ENCODE data around the gene FFAR1. TPM values are rescaled to one million over a fixed set of nuclear protein-coding genes. Genes with fewer than 3 reads are reported as not detected.

FFAR1 gene
- total RNA-seq, 4 donors from 2014 or later = not detected

- peaks cover 13% of the 10 kb centered on the region for H3K4me1 ChIP-seq
- H3K9me3 ChIP-seq = no peaks in the 10 kb centered on the region
- TF ChIP-seq EP300 (IDR thresholded peaks at IDR 0.05) (no peak), POLR2A (IDR thresholded peaks at IDR 0.05) (no peak), POLR2AphosphoS5 (IDR thresholded peaks at IDR 0.05) (no peak), CTCF (IDR thresholded peaks at IDR 0.05) (no peak)
- H3K4me3 ChIP-seq = no peak overlapping the region
- 85% methylated on average over 2 of the region's 2 CpGs for WGBS
- no peak for DNase-seq (ENCODE audit: low spot score in 2 of 2)
- no peak overlapping the region for H3K27ac ChIP-seq
- no peaks in the 10 kb centered on the region for H3K27me3 ChIP-seq
- no peaks in the 10 kb centered on the region for H3K36me3 ChIP-seq
Observed at GRCh38 chr19:35321291-35321690, 26.4 kb upstream of the FFAR1 start.

GRCh38 chr19:35322014-35322413 lies 25.7 kb upstream of the FFAR1 start:
- Histone ChIP-seq H3K27me3 (no peaks in the 10 kb centered on the region), H3K4me3 (no peak overlapping the region), H3K9me3 (no peaks in the 10 kb centered on the region), H3K36me3 (no peaks in the 10 kb centered on the region), H3K27ac (no peak overlapping the region), H3K4me1 (peaks cover 13% of the 10 kb centered on the region)
- DNase-seq (ENCODE audit: low spot score in 2 of 2) = no peak
- WGBS = 92% methylated on average over 9 of the region's 9 CpGs
- TF ChIP-seq POLR2A (IDR thresholded peaks at IDR 0.05) = no peak
- TF ChIP-seq POLR2AphosphoS5 (IDR thresholded peaks at IDR 0.05) = no peak
- TF ChIP-seq CTCF (IDR thresholded peaks at IDR 0.05) = no peak
- no peak for TF ChIP-seq EP300 (IDR thresholded peaks at IDR 0.05)

GRCh38 chr19:35327642-35328041 lies 20.1 kb upstream of the FFAR1 start:
- no peak overlapping the region for H3K27ac ChIP-seq
- no peak overlapping the region for H3K4me3 ChIP-seq
- H3K9me3 ChIP-seq = no peaks in the 10 kb centered on the region
- WGBS = 71% methylated on average over 4 of the region's 4 CpGs
- no peak for TF ChIP-seq CTCF (IDR thresholded peaks at IDR 0.05)
- no peaks in the 10 kb centered on the region for H3K36me3 ChIP-seq
- H3K4me1 ChIP-seq = no peaks in the 10 kb centered on the region
- DNase-seq (ENCODE audit: low spot score in 2 of 2) = no peak
- H3K27me3 ChIP-seq = peaks cover 17% of the 10 kb centered on the region

- WGBS = 79% methylated on average over 12 of the region's 12 CpGs
- H3K36me3 ChIP-seq = no peaks in the 10 kb centered on the region
- H3K9me3 ChIP-seq = no peaks in the 10 kb centered on the region
- DNase-seq (ENCODE audit: low spot score in 2 of 2) = no peak
- TF ChIP-seq CTCF (IDR thresholded peaks at IDR 0.05) (no peak), POLR2A (IDR thresholded peaks at IDR 0.05) (no peak), EP300 (IDR thresholded peaks at IDR 0.05) (no peak), POLR2AphosphoS5 (IDR thresholded peaks at IDR 0.05) (no peak)
- H3K27me3 ChIP-seq = peaks cover 21% of the 10 kb centered on the region
- H3K4me1 ChIP-seq = no peaks in the 10 kb centered on the region
- no peak within 1 kb of the TSS for H3K4me3 ChIP-seq
- no peak within 1 kb of the TSS for H3K27ac ChIP-seq
Observed at GRCh38 chr19:35328851-35329285, 18.8 kb upstream of the FFAR1 start, which contains the start of gene CD22. Gene CD22 (plus strand): TSS chr19:35329187. CDS start chr19:35332041, 2,854 bp downstream.

GRCh38 chr19:35329323-35329722 lies 18.4 kb upstream of the FFAR1 start:
- no peak for DNase-seq (ENCODE audit: low spot score in 2 of 2)
- TF ChIP-seq POLR2AphosphoS5 (IDR thresholded peaks at IDR 0.05) (no peak), CTCF (IDR thresholded peaks at IDR 0.05) (no peak), EP300 (IDR thresholded peaks at IDR 0.05) (no peak), POLR2A (IDR thresholded peaks at IDR 0.05) (no peak)
- H3K4me1 ChIP-seq = no peaks in the 10 kb centered on the region
- H3K27me3 ChIP-seq = peaks cover 22% of the 10 kb centered on the region
- H3K9me3 ChIP-seq = no peaks in the 10 kb centered on the region
- H3K36me3 ChIP-seq = no peaks in the 10 kb centered on the region
- H3K4me3 ChIP-seq = no peak overlapping the region
- no peak overlapping the region for H3K27ac ChIP-seq
- 82% methylated on average over 4 of the region's 4 CpGs for WGBS
